B cell (primary cell): ENCODE results near the gene SPCS2.

ENCODE experiments used
- EZH2 ChIP-seq: IDR thresholded peaks from 2 replicates; pipeline ENCODE4 v1.6.1; 2012; ENCODE audit warnings: borderline replicate concordance, low read depth, mild to moderate bottlenecking, moderate library complexity, low read length; ENCODE audit not compliant: insufficient read depth, poor library complexity, severe bottlenecking
- TF ChIP-seq, protein P1 (sequence below): fragments of 200-600 bp; IDR thresholded peaks from one replicate; pipeline ENCODE4 v1.8.0; 2022; ENCODE audit warnings: antibody characterized with exemption, mild to moderate bottlenecking

DNA sequence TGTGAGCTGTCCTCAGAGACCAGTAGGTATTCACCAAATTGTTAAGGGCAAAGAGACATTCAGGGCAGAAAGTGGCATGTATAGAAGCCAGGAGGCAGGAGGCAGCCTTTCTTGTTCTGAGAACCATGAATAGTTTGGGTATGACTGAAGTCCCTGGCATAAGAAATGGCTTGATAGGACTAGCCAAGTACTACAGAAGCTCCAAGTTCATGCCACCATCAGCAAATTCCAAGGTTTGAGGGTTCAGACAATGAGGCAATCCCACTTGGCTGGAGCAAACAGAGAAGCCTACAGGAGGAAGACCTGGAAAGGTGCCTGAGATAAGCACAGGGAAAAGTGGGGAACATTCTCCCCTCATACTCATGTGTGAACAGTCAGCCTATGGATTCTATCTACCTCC is 25.9 kb upstream of the SPCS2 start:
- TF ChIP-seq, protein P1, sequence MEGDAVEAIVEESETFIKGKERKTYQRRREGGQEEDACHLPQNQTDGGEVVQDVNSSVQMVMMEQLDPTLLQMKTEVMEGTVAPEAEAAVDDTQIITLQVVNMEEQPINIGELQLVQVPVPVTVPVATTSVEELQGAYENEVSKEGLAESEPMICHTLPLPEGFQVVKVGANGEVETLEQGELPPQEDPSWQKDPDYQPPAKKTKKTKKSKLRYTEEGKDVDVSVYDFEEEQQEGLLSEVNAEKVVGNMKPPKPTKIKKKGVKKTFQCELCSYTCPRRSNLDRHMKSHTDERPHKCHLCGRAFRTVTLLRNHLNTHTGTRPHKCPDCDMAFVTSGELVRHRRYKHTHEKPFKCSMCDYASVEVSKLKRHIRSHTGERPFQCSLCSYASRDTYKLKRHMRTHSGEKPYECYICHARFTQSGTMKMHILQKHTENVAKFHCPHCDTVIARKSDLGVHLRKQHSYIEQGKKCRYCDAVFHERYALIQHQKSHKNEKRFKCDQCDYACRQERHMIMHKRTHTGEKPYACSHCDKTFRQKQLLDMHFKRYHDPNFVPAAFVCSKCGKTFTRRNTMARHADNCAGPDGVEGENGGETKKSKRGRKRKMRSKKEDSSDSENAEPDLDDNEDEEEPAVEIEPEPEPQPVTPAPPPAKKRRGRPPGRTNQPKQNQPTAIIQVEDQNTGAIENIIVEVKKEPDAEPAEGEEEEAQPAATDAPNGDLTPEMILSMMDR, result no peak
- no peak for TF ChIP-seq EZH2
